Measurements from ENCODE around the gene SCUBE2.
"Not testable (repeated sequence)": the region's sequence is repeated elsewhere in the genome, so short reads cannot be mapped to it uniquely, and the experiment has no call there.

SCUBE2 gene

GRCh38 chr11:9104580-9104979 lies 13.2 kb upstream of the SCUBE2 start:
- no peak for DNase-seq

DNA sequence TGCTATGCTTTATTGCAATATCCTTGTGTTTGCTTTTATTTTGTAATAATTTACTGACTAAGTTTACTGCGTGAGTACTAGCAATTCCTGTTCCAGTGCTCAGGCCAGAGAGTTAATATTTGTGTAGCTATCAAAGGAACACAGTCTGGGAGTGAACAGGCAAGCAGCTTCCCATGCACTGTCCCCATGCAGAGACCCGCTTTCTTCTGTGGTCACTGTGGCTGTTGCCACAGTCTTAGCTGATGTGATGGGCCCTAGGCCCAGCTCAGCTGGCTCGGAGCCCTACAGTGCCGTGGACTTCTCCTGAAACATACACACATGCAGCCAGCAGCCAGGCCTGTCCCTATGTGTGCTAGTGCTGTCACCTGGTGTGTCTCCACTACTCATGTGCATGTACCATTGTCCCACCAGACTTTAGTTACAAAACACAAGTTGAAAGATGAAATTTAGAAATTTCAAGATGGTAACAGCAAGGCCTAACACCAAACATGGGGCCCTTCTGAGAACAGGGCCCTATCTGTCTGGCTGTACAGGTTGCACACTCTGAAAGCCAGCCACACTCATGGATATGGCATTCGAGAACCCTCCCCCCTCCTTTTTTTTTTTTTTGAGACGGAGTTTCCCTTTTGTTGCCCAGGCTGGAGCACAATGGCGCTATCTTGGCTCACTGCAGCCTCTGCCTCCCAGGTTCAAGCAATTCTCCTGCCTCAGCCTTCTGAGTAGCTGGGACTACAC lies 12.3 kb upstream of the SCUBE2 start:
- DNase-seq = no peak

- no peak for DNase-seq
Observed at GRCh38 chr11:9099617-9100016, 8.2 kb upstream of the SCUBE2 start.

GRCh38 chr11:9098455-9098854 lies 7.1 kb upstream of the SCUBE2 start:
- not testable (repeated sequence) for DNase-seq

DNA sequence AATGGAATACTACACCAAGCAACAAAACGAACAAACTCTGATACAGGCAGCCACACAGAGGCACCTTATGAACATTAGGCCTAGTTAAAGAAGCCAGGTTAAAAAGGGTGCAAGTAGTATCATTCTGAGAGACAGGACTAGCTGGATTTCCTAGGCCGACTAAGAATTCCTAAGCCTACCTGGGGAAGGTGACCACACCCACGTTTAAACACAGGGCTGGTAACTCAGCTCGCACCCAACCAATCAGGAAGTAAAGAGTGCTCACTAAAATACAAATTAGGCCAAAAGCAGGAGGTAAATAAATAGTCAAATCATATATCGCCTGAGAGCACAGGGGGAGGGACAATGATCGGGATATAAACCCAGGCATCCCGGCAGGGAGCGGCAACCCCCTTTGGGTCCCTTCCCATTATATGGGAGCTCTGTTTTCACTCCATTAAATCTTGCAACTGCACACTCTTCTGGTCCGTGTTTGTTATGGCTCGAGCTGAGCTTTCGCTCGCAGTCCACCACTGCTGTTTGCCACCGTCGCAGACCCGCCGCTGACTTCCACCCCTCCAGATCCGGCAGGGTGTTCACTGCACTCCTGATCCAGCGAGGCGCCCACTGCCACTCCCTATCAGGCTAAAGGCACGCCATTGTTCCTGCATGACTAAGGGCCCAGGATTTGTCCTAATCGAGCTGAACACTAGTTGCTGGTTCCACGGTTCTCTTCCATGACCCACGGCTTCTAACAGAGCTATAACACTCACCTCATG lies 6.0 kb upstream of the SCUBE2 start:
- DNase-seq = not testable (repeated sequence)

- DNase-seq = no peak
Observed at GRCh38 chr11:9096427-9096826, 5.0 kb upstream of the SCUBE2 start.

DNA sequence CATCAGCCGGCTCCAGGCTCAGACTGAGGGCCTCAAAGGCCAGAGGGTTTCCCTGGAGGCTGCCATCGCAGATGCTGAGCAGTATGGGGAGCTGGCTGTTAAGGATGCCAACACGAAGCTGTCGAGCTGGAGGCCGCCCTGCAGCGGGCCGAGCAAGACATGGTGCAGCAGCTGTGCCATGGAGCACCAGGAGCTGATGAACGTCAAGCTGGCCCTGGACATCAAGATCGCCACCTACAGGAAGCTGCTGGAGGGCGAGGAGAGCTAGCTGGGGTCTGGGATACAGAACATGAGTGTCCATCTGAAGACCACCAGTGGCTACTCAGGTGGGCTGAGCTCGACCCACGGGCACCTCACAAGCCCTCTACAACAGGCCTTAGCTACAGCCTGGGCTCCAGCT lies 4.0 kb upstream of the SCUBE2 start:
- no peak for DNase-seq

DNA sequence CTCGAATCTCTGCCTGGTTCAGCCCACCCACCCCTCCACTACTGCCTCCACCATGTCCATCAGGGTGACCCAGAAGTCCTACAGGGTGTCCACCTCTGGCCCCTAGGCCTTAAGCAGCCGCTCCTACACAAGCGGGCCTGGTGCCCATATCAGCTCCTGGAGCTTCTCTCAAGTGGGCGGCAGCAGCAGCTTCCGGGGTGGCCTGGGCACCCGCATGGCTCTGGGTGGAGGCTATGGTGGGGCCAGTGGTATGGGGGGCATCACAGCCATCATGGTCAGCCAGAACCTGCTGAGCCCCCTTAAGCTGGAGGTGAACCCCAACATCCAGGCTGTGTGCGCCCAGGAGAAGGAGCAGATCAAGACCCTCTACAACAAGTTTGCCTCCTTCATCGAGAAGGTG lies 3.0 kb upstream of the SCUBE2 start:
- DNase-seq = no peak

DNA sequence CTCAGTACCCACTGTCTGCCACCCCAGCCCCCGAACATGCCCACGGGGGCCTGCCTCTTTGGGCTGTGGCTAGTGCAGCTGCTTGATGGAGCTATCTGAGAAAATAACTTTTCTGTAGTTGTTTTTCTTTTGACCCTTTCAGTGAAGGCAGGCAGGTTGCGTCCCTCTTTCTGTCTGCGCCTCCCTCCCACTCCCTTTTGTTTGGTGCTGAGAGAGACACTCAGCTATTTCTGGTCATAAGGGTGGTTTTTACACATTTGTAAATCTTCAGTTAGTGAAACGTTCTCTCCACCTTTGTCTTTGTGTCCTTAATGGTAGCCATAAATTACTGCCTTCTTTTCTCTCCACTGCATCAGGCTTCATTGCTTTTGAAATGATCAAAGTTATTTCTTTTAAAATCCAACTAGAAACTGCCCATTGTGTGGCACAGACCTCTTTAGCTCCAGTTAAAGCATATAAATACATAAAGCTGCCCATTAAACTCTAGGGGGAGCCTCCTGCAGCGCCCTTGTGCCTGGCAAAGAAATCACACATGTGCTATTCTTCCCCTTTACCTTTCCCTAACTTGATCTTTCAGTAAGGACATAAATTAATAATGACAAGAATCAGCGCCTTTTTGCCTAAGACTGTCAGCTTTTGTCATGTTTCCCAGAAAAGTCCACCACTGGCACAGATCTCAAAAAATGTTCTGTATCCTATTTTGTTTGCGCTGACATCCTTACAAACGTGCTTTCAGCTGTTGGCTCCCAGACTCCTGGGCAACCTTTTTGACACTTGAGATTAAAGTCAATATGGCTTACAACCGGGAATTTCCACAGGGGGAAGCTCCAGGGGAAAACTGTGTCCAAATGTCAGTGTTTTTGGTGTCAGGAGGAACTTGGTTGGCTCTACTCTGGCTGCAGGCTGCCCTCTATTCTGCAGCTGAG lies 1.7 kb upstream of the SCUBE2 start:
- DNase-seq = no peak

- no peak for DNase-seq
Observed at GRCh38 chr11:9092072-9092471, 673 bp upstream of the SCUBE2 start.

DNA sequence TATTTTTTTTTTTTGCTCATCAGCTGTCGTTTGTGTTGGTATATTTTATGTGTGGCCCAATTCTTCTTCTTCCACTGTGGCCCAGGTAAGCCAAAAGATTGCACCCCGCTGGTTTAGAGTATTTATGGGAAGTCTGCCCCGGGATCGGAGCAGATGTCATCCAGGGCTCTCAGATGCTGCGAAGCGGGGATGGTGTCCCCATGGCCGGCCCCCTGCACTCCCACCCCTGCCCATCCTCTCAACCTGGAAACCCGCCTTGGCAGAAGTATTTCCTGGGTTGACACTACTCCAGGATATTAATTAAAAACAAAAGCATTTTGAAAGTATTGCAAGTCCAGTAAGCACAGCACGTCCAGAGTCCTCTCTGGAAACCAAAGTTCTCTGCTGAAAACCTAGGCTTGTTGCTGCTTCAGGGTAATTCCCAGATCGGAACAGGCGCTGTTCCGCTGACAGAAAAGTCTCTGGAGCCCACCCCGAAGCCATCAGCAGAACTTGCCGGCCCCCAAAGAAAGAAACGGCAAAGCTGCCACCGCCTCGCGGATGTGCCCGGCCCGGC lies 833 bp downstream of the SCUBE2 start:
- DNase-seq = no peak

DNA sequence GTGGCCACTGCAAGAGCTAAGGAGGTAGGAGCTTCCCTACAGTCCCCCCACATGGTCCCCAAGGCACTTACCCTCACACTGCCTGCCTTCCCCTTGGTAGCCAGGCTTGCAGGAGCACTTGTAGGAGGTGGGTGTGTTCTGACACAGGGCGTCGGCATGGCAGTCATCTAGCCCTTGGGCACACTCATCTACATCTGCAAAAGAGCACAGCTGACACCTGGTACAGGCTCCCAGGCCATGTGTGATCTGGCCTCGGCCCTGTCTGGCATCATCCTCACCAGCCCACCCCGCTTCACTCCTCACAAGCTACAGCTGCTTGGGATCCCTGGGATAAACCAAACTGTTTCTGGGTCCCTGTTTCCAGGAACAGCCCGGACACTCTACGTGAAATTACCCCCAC lies 1.8 kb downstream of the SCUBE2 start:
- no peak for DNase-seq

DNA sequence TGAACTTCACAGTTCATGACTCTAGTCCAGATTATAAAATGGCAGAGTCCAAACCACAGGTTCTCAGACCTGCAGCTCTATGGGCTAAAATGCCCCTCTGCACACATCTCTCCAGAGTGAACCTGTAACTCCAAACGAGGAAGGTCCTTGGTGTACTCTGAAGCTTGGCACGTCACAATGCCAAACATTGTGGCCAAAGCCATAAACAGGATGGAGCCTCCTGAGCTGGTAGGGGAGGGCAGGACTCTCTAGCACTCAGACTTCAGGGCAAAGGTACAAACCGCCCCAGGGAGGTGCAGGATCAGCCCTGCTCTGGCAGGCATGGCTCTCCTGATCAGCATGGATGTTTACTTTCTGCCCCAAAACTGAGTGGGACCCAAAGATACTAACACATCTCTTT lies 2.3 kb downstream of the SCUBE2 start:
- no peak for DNase-seq

DNA sequence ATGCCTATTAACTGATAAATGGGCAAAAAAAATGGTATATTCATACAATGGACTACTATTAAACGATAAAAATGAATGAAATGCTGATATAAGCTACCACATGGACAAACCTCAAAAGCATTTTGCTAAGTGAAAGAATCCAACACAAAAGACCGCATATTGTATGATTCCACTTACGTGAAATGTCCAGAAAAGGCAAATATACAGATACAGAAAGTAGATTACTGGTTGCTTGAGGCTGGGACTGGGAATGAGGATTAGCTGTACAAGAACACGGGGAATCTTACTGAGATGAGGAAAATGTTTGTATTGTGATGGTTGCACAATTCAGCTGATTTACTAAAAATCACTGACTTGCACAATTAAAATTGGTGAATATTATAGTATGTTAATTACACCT lies 8.8 kb downstream of the SCUBE2 start:
- no peak for DNase-seq

DNA sequence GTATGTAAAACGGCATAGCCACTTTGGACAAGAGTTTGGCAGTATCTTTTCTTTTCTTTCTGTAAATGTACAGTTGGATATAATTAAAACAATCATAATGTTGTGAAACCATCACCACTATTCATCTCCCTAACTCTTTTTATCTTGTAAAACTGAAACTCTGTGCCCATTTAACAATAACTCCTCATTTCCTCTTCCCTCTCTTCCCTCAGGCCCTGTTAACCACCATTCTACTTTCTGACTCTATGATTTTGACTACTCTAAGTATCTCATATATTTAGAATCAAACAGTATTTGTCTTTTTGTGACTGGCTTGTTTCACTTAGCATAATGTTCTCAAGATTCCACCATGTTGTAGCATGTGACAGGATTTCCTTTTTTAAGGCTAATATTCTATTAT lies 10.2 kb downstream of the SCUBE2 start:
- peak in 1 of 5 donors; percentile 11 for DNase-seq

DNA sequence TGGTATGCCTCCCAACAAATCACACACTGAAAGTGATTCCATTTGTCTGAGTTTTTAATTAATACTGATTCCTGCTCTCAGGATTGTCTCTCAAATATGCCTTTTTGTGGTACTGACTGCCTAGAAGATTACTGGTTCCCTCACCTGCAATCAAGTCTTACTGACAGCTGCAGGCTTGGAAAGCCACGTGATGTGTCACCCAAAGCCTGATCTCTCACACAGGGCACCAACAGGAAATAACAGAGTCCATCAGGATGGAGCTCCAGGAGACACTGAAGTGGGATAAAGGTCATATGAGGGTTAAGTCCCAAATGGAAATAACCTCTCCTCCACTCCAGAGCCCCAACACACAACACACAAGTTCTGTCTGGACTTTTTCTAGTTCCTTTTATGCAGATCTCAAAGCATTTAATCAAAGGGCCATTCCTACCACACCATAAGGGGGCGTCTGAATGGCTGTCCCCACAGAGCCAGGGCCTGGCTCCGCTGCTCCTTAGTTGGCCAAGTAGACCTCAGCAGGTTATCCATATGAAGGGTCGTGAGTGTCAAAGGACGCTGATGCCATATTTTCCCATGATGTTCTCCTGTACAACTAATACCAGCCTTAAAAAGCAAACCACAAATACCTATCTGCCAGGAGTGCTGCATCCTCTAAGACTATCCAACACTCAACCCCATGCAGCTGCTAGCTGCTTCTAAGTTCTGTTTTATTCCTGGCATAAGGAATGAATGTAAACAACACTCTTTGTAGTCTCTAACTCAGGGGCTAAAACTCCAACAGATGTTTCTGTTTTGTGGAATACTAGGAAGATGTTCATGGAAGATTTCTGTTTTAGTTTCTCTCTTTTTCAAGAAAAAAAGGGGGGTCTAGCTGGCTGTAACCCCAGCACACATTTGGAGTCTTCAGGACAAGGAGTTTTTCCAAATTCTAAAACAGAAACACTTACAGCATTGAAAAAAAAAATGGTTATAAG lies 13.0 kb downstream of the SCUBE2 start:
- DNase-seq = no peak

GRCh38 chr11:9077164-9077563 lies 14.2 kb downstream of the SCUBE2 start:
- DNase-seq = no peak

DNA sequence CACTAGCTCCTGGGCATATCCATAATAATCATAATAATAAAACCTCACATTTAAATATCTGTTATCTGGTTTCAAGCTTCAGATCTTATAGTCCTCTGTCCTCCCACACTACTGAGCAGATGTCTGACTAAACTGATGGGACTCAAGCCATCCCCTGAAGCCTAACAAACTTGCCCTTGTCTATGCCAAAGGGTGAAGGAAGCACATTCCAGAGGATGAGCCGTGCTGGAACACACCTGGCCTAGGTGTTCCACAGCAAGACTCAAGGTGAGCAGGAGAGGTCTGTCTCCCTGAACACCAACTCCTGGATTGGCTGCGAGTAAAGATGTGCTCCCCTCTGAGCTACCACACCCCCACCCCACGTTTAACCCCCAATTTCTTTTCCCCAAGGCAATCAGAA lies 14.7 kb downstream of the SCUBE2 start:
- no peak for DNase-seq

- DNase-seq = no peak
Observed at GRCh38 chr11:9076046-9076445, 15.4 kb downstream of the SCUBE2 start.

DNA sequence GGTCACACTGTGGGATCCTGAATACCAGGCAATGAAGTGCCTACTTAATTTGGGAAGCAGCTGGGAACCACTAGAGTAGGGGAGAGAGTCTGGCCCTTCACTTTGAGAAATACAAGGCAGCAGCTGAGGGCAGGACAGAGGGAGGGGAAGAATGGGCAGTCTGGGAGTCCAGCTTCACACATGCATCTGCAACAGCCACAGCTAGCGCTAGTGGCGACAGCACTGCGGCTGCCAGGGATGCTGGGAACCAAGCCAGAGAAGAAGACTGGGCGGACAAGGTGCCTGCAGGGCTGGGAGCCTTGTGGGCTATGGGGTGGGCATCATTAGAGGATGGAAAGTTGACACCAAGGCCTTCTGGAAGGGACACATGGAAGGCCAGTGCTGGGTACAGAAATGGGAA lies 15.8 kb downstream of the SCUBE2 start:
- DNase-seq = no peak

- no peak for DNase-seq
Observed at GRCh38 chr11:9074338-9075029, 16.9 kb downstream of the SCUBE2 start.

Measured in T-helper 1 cell (primary cell).